ENCODE data around the gene SIAH3.

Gene SIAH3

GRCh38 chr13:45748941-45749759 lies 102.4 kb downstream of the SIAH3 start:
- in situ Hi-C loops (cut with HindIII; ENCODE audit: low sequenced_read_pairs): no loop called here

DNA sequence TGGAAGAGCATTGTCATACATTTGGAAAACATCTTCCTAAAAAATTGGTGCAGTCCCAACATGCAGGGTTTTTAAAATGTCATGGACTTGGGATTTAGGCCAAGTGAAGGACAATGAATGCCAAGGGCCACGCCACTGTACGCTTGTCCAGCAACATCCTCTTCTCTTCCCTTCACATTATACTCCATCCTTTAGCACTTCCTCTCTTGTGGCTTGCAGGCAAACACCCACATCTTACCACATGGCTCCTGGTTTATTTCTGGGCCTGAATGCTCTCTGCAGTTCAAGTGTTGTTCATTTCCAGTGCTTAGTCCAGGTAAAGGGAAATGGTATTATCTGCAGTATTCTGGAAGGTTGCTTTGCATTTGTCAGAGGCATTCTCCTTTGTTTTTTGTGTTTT lies 104.5 kb downstream of the SIAH3 start:
- in situ Hi-C loops (cut with HindIII; ENCODE audit: low sequenced_read_pairs): no loop called here

DNA sequence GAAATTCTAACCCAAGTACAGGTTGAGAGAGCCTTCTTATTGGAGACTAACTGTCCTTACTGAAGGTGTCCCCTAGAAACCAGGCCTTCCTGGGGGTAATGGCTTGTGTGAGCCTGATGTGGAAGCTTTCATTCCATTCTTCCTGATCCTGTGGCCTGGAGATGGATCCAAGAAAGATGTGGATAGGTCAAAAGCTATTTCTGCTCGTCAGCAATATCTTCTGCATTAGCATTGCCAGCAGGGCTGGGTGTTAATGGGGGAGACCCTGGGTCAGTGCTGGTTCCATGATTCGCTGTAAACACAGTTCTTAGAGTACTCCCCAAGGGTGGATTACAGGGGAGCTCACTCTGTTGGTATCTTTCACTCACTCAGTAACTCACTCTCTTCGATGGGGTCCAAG lies 106.6 kb downstream of the SIAH3 start:
- in situ Hi-C loops (cut with HindIII; ENCODE audit: low sequenced_read_pairs): no loop called here

DNA sequence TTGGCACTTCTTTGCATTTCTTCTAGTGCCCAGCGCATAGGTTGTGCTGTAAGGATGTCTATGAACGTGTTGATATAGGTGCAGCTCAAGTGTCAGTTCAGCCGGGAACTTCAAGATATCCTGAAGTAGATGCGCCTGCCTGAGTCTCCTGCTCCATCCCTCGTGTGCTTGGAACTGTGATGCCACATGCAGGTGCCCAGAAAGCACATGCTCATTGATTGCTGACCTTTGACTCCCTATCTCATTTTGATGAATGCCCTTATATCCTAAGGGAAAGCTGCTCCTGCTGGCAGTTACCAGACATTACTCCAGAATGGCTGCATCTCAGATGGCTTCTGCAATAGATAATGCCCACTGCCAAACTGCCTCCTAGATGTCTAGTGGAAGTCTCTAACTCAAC lies 108.6 kb downstream of the SIAH3 start:
- in situ Hi-C loops (cut with HindIII; ENCODE audit: low sequenced_read_pairs): no loop called here

- in situ Hi-C loops (cut with HindIII; ENCODE audit: low sequenced_read_pairs): no loop called here
Observed at GRCh38 chr13:45737571-45738017, 114.0 kb downstream of the SIAH3 start.

GRCh38 chr13:45733361-45733760 lies 118.2 kb downstream of the SIAH3 start:
- in situ Hi-C loops (cut with HindIII; ENCODE audit: low sequenced_read_pairs): no loop called here

DNA sequence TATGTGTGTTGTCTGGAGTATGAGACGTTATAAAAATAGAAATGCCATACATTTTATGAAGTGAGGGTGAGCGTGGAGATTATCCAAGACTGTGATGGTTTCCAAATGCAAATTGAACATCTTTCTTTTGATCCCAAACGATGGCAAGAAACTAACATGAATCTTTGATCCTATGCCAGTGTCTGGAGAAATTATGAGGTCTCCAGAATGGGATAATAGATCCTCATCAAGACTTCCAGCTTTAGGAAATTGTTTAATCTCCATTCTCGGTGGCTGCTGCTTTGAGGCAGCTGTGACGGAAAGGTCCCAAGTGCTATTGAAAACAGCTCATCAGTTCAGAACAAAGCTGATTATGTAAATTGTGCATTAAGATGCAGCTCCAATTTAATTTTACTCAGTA lies 118.6 kb downstream of the SIAH3 start:
- in situ Hi-C loops (cut with HindIII; ENCODE audit: low sequenced_read_pairs): no loop called here

DNA sequence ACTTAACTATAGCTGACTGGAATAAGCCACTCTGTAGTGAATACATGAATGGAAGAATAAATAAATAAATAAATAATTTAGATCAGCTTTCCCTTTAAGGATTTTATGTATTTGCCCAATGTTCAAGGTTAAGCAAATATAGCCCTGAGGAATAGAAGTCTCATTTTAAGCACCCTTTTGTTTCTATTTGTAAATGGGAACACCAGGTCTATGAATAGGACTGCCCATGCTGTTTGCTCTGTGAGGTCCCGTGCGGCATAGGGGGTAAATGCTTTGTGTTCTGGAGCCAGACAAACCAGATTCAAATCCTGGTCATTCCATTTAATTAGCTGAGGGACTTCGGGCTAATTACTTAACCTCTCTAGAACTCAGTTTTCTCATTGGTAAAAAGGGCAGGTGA lies 120.1 kb downstream of the SIAH3 start:
- in situ Hi-C loops (cut with HindIII; ENCODE audit: low sequenced_read_pairs): no loop called here

DNA sequence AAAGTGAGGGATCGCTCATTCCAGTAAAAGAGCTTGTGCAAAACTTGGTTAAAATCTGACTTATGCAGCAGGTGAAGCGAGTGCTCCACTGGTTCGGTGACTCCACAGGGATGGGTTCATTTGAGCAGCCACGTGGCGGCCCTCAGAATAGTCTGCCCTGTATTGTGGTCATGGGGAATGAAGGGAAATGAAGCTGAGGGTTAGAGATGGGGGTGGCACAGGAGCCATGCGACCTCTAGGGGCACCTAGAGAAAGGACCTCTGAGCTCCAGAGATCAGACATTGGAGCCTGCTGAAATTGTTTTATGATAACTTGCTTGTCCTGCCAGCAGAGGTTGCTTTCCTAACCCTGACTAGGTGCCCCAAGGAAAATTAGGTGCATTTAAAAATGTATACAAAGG lies 122.8 kb downstream of the SIAH3 start:
- in situ Hi-C loops (cut with HindIII; ENCODE audit: low sequenced_read_pairs): no loop called here
